ENCODE data around the gene QRFP. TPM values are rescaled to one million over a fixed set of nuclear protein-coding genes. Genes with fewer than 3 reads are reported as not detected.

Gene QRFP
- total RNA-seq, 1 donor from 2014 or later: not detected

DNA sequence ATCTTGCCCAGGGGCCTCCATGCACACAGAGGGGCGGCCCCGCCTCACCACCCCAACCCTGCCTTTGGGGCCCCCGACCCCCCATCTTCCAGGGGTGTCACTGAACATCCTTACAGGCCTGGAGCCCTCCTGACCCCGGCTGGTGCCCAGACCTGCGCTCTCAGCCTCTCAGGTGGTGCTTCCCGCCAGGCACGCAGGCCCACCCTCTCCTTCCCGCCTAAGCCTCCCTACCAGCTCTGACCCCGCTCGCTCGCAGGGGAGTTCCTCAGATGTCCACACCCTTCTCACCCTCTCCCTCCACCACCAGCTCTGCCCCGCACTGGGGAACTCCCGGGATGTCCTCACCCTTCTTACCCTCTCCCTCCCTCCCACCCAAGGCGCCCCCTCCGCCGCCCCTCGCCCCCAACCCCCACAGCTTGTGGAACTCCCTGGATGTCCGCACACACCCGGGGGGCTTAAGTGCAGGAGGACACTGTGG is 12.3 kb upstream of the QRFP start:
- H3K4me3 Mint-ChIP-seq (ENCODE audit: unreplicated experiment): no peak overlapping the region
- no peak overlapping the region for H3K27ac Mint-ChIP-seq (ENCODE audit: unreplicated experiment)

GRCh38 chr9:130908146-130908877 is 11.7 kb upstream of the QRFP start:
- TF ChIP-seq, protein P1, sequence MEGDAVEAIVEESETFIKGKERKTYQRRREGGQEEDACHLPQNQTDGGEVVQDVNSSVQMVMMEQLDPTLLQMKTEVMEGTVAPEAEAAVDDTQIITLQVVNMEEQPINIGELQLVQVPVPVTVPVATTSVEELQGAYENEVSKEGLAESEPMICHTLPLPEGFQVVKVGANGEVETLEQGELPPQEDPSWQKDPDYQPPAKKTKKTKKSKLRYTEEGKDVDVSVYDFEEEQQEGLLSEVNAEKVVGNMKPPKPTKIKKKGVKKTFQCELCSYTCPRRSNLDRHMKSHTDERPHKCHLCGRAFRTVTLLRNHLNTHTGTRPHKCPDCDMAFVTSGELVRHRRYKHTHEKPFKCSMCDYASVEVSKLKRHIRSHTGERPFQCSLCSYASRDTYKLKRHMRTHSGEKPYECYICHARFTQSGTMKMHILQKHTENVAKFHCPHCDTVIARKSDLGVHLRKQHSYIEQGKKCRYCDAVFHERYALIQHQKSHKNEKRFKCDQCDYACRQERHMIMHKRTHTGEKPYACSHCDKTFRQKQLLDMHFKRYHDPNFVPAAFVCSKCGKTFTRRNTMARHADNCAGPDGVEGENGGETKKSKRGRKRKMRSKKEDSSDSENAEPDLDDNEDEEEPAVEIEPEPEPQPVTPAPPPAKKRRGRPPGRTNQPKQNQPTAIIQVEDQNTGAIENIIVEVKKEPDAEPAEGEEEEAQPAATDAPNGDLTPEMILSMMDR (IDR thresholded peaks at IDR 0.05; ENCODE audit: unreplicated experiment): no peak
- Mint-ChIP-seq H3K4me1 (ENCODE audit: unreplicated experiment) (peaks cover 7% of the 10 kb centered on the region), H3K27ac (ENCODE audit: unreplicated experiment) (no peak overlapping the region), H3K9me3 (ENCODE audit: unreplicated experiment) (no peaks in the 10 kb centered on the region), H3K36me3 (ENCODE audit: low read depth, unreplicated experiment) (no peaks in the 10 kb centered on the region), H3K27me3 (ENCODE audit: unreplicated experiment) (peaks cover 6% of the 10 kb centered on the region), H3K4me3 (ENCODE audit: unreplicated experiment) (no peak overlapping the region)
- DNase-seq (ENCODE audit: low spot score): no peak

More for the DNA sequence above, 12.3 kb upstream of the QRFP start:
- Mint-ChIP-seq H3K27me3 (ENCODE audit: unreplicated experiment) (peaks cover 2% of the 10 kb centered on the region), H3K9me3 (ENCODE audit: unreplicated experiment) (no peaks in the 10 kb centered on the region), H3K4me1 (ENCODE audit: unreplicated experiment) (peaks cover 7% of the 10 kb centered on the region), H3K36me3 (ENCODE audit: low read depth, unreplicated experiment) (no peaks in the 10 kb centered on the region)
- TF ChIP-seq, protein P1 (IDR thresholded peaks at IDR 0.05; ENCODE audit: unreplicated experiment): no peak
- no peak for DNase-seq (ENCODE audit: low spot score)

DNA sequence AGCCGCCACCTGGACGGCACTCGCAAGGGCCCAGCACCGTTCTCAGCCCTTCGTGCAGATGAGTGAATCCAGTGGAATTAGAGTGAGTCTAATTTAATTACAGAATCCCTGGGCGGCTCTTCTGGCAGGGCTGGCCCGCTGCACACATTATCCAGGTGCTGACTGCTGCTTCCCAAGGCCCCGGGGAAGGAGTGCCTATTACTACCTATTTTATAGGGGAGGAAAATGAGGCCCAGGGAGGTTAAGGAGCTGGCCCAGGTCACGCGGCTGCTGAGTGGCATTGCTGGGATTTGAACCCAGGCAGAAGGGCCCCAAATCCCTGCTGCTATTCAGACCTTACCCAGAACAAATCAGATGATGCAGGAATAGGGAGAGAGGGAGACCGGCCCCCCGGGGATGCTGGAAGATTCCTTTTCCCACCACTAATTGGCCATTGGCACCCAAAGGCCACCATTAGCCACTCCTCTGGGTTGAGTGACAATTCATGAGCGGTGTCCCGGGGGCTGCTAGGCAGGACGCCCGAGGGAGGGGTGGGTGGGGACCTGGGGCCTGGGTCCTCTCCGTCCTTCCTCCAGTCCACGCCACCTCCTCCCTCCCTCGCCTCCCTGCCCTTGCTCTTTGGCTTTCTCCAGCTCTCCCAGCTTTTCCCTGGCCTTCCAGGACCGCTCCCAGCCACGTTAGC is 10.3 kb upstream of the QRFP start:
- Mint-ChIP-seq H3K27ac (ENCODE audit: unreplicated experiment) (no peak overlapping the region), H3K9me3 (ENCODE audit: unreplicated experiment) (no peaks in the 10 kb centered on the region), H3K4me1 (ENCODE audit: unreplicated experiment) (peaks cover 7% of the 10 kb centered on the region), H3K27me3 (ENCODE audit: unreplicated experiment) (peaks cover 6% of the 10 kb centered on the region), H3K4me3 (ENCODE audit: unreplicated experiment) (no peak overlapping the region), H3K36me3 (ENCODE audit: low read depth, unreplicated experiment) (no peaks in the 10 kb centered on the region)
- DNase-seq (ENCODE audit: low spot score): no peak
- TF ChIP-seq, protein P1 (IDR thresholded peaks at IDR 0.05; ENCODE audit: unreplicated experiment): no peak

DNA sequence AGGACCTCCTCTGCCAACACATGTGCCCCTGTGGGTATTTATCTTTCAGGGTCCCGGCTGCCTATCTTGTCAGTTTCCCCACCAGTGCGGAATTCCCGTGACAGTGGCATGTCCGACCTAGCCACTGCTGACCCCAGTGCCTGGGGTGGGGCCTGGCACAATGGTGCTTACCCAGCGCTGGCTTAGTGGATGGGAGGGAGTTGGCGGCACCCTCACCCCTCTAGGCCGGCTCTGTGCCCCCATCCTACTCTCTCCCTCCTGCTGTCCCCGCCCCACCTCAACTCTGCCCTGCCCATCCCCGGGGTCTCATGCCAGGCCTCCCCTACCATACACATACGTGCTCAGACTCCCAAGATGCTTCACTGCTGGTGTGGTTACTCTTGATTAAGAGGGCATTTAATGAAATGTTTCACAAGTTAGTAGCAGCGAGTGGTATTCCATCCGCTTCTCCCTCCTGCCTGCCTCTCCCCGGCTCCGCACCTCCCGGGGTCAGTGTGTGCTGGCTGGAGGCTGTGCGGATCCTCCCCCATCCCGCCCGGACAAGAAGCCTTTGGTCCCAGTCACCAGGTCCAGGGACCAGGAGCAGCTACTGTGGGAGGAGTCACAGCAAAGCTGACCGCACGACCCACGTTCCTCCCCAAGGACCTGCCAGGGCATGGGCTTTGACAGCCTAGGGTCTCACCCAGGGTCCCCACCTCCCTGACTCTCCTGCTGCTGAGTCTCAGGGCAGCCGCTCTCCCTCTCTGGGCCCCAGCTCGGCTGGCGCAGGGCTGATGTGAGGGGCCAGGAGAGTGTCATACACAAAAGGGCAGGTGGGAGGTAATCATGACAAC is 9.5 kb upstream of the QRFP start:
- H3K27ac Mint-ChIP-seq (ENCODE audit: unreplicated experiment): no peak overlapping the region
- TF ChIP-seq, protein P1 (IDR thresholded peaks at IDR 0.05; ENCODE audit: unreplicated experiment): no peak
- H3K4me3 Mint-ChIP-seq (ENCODE audit: unreplicated experiment): no peak overlapping the region
- no peak for DNase-seq (ENCODE audit: low spot score)
- no peaks in the 10 kb centered on the region for H3K36me3 Mint-ChIP-seq (ENCODE audit: low read depth, unreplicated experiment)
- H3K9me3 Mint-ChIP-seq (ENCODE audit: unreplicated experiment): no peaks in the 10 kb centered on the region
- peaks cover 6% of the 10 kb centered on the region for H3K27me3 Mint-ChIP-seq (ENCODE audit: unreplicated experiment)
- H3K4me1 Mint-ChIP-seq (ENCODE audit: unreplicated experiment): peaks cover 7% of the 10 kb centered on the region

Data from endothelial cell (in vitro differentiated cells).